Measurements from ENCODE around the gene CCL20.

- TF ChIP-seq, protein P1, sequence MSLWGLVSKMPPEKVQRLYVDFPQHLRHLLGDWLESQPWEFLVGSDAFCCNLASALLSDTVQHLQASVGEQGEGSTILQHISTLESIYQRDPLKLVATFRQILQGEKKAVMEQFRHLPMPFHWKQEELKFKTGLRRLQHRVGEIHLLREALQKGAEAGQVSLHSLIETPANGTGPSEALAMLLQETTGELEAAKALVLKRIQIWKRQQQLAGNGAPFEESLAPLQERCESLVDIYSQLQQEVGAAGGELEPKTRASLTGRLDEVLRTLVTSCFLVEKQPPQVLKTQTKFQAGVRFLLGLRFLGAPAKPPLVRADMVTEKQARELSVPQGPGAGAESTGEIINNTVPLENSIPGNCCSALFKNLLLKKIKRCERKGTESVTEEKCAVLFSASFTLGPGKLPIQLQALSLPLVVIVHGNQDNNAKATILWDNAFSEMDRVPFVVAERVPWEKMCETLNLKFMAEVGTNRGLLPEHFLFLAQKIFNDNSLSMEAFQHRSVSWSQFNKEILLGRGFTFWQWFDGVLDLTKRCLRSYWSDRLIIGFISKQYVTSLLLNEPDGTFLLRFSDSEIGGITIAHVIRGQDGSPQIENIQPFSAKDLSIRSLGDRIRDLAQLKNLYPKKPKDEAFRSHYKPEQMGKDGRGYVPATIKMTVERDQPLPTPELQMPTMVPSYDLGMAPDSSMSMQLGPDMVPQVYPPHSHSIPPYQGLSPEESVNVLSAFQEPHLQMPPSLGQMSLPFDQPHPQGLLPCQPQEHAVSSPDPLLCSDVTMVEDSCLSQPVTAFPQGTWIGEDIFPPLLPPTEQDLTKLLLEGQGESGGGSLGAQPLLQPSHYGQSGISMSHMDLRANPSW (CRISPR knock-in tag; conservative IDR thresholded peaks at IDR 0.05; ENCODE audit: low read depth): no peak
- TF ChIP-seq NFYB (CRISPR knock-in tag; conservative IDR thresholded peaks at IDR 0.05; ENCODE audit: low read depth): no peak
- TF ChIP-seq CTCF (IDR thresholded peaks at IDR 0.05): peak; percentile 78
- TF ChIP-seq TEAD4 (CRISPR knock-in tag; IDR thresholded peaks at IDR 0.05): no peak
- peak; percentile 93 for TF ChIP-seq ZNF121 (CRISPR knock-in tag; IDR thresholded peaks at IDR 0.05)
- no peak for TF ChIP-seq E2F5 (CRISPR knock-in tag; IDR thresholded peaks at IDR 0.05)
Measured at GRCh38 chr2:227766373-227766883, 47.2 kb upstream of the CCL20 start.

Measured in WTC11 (cell line).